ENCODE measurements around the gene NOMO2. TPM values are rescaled to one million over a fixed set of nuclear protein-coding genes. Genes with fewer than 3 reads are reported as not detected.
"Not testable (repeated sequence)": the region's sequence is repeated elsewhere in the genome, so short reads cannot be mapped to it uniquely, and the experiment has no call there.

The NOMO2 gene
- total RNA-seq, 2 donors from 2014 or later, result 223 to 229 TPM

DNA sequence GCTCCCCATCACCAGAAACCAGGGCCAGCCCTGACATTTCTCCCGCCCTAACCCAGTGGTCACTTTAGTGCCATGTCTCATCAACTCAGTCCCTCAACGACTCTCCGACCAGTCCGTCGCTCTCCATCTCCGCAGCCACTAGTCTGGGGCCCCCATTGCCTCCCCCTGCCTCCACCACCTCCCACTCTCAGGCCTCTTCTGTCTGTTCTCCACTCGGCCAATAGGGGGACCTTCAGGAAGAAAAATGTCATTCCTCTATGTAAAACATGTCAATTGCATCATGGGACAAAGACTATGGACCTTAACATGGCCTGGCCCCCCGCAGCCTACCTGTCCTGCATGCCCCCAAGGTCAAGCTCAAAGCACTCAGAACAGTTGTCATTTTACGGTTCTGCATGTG, 39.3 kb downstream of the NOMO2 start:
- not testable (repeated sequence) for H3K4me3 ChIP-seq; DNase-seq (ENCODE audit: low spot score); H3K27ac ChIP-seq; H3K27me3 ChIP-seq; H3K4me1 ChIP-seq; H3K36me3 ChIP-seq; H3K9me3 ChIP-seq

- not testable (repeated sequence) for H3K27ac ChIP-seq; H3K4me1 ChIP-seq; H3K36me3 ChIP-seq; H3K27me3 ChIP-seq; H3K4me3 ChIP-seq; H3K9me3 ChIP-seq; DNase-seq (ENCODE audit: low spot score)
These were observed 40.3 kb downstream of the NOMO2 start for GRCh38 chr16:18521445-18522181.

GRCh38 chr16:18518536-18519283, 43.2 kb downstream of the NOMO2 start:
- not testable (repeated sequence) for H3K27me3 ChIP-seq; H3K4me3 ChIP-seq; H3K27ac ChIP-seq; DNase-seq (ENCODE audit: low spot score); H3K36me3 ChIP-seq; H3K4me1 ChIP-seq; H3K9me3 ChIP-seq

DNA sequence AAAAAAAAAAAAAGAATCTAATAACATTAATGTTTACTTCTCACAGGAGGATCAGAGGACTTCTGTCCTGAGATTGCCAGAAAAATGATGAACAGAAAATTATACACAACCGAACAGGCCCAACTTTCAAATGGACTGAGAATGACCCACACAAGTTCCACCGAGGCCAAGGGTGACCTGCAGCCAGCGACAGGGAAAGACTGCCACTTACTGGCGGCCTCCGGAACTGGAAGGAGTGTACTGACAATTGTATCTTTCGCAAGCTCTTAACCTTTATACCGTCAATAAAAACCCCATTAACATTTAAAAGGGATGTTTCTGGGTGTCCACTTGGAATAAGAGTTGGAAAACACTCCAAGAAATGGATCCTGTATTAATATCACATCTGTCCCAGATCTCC, 63.5 kb downstream of the NOMO2 start:
- DNase-seq (ENCODE audit: low spot score); H3K4me1 ChIP-seq; H3K9me3 ChIP-seq; H3K27ac ChIP-seq; H3K27me3 ChIP-seq; H3K4me3 ChIP-seq; H3K36me3 ChIP-seq: not testable (repeated sequence)

- not testable (repeated sequence) for H3K36me3 ChIP-seq; H3K27ac ChIP-seq; H3K4me1 ChIP-seq; DNase-seq (ENCODE audit: low spot score); H3K9me3 ChIP-seq; H3K4me3 ChIP-seq; H3K27me3 ChIP-seq
These were observed 64.9 kb downstream of the NOMO2 start for GRCh38 chr16:18497032-18497431.

GRCh38 chr16:18492118-18492897, 69.6 kb downstream of the NOMO2 start:
- H3K27ac ChIP-seq; H3K27me3 ChIP-seq; H3K4me3 ChIP-seq; DNase-seq (ENCODE audit: low spot score); H3K9me3 ChIP-seq; H3K36me3 ChIP-seq; H3K4me1 ChIP-seq: not testable (repeated sequence)

GRCh38 chr16:18436025-18436424, 125.9 kb downstream of the NOMO2 start:
- not testable (repeated sequence) for DNase-seq (ENCODE audit: low spot score); H3K4me1 ChIP-seq; H3K9me3 ChIP-seq; H3K27me3 ChIP-seq; H3K27ac ChIP-seq; H3K4me3 ChIP-seq; H3K36me3 ChIP-seq

- DNase-seq (ENCODE audit: low spot score); H3K9me3 ChIP-seq; H3K27me3 ChIP-seq; H3K4me3 ChIP-seq; H3K36me3 ChIP-seq; H3K4me1 ChIP-seq; H3K27ac ChIP-seq: not testable (repeated sequence)
These were observed 146.1 kb downstream of the NOMO2 start for GRCh38 chr16:18415827-18416226.

DNA sequence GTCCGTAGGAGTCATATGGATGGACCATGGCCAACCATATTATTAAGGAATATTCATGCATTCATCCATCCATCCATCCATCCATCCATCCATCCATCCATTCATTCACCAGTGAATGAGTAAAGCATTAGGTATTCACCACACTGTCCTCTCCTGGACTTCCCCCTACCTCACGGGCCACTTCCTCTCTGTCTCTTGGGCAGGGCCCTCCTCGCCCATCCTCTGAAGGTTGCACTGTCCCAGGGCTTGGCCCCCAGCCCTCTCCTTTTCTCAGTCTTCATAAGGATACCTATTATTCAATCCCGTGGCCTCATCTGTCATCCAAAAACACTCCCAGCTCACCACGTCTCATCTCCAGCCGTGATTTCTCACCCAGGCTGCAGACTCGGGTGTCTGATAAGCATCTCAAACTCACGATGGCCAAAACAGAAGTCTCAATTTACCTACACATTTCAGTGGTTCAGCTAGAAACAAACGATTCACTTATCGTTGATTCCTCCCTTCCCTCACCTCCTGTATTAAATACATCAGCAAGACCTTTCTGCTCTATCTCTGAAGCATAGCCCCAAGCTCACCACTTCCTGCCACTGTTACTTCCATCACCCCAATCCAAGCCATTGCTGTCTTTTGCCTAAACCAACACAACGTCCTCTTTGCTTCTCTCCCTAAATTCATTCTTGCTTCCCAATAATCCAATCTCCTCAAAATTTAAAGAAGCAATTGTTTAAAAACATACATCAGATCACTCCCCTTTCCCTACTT, 152.2 kb downstream of the NOMO2 start:
- DNase-seq (ENCODE audit: low spot score); H3K27ac ChIP-seq; H3K4me1 ChIP-seq; H3K4me3 ChIP-seq; H3K9me3 ChIP-seq; H3K27me3 ChIP-seq; H3K36me3 ChIP-seq: not testable (repeated sequence)

- not testable (repeated sequence) for H3K27me3 ChIP-seq; H3K4me1 ChIP-seq; H3K27ac ChIP-seq; H3K4me3 ChIP-seq; H3K36me3 ChIP-seq; DNase-seq (ENCODE audit: low spot score); H3K9me3 ChIP-seq
These were observed 159.8 kb downstream of the NOMO2 start for GRCh38 chr16:18401851-18402657.

GRCh38 chr16:18401159-18401558, 160.7 kb downstream of the NOMO2 start:
- peak overlapping the region; percentile 51 to 52 for H3K4me3 ChIP-seq
- H3K9me3 ChIP-seq, H3K4me1 ChIP-seq, H3K36me3 ChIP-seq, H3K27me3 ChIP-seq, H3K27ac ChIP-seq: not testable (repeated sequence)
- DNase-seq (ENCODE audit: low spot score), result peak; percentile 61

DNA sequence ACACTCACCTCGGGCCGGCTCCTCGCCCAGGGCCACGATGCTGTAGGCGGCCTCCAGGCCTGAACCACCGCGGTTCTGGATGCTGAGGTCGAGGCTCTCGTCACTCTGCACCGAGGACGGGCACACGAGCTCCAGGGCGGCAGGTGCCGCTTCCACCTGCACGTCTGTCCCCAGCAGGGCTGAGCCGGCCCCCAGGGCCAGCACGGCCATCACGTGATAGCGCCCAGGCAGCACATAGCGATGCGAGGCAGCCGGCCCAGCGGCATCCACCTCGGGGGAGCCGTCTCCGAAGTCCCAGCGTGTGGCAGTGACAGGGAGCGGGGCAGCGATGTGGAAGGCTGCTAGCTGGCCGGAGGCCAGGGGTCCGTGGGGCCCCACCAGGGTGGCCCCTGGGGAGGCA, 167.5 kb downstream of the NOMO2 start:
- H3K4me3 ChIP-seq; H3K9me3 ChIP-seq; H3K27me3 ChIP-seq; H3K36me3 ChIP-seq; H3K4me1 ChIP-seq; DNase-seq (ENCODE audit: low spot score); H3K27ac ChIP-seq: not testable (repeated sequence)

DNA sequence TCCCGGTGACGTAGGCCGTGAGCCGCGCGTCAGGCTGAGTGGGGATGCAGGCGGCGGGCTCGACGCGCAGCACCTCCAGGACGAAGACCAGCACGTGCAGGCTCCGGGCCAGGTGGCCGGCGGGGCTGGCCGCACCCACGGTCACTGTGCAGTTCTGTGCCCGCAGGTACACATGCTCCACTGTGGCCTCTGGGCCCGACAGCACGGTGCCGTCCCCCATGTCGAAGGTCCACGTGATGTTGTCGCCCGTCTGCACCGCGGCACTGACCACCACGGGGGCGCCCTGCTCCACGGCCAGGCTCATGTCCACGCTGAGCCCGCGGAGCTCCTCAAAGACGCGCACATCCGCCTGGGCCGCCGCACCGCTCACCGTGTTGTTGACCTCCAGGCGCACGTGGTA, 174.1 kb downstream of the NOMO2 start:
- not testable (repeated sequence) for H3K9me3 ChIP-seq; H3K36me3 ChIP-seq; H3K4me3 ChIP-seq; DNase-seq (ENCODE audit: low spot score); H3K4me1 ChIP-seq; H3K27me3 ChIP-seq; H3K27ac ChIP-seq

GRCh38 chr16:18386517-18386916, 175.4 kb downstream of the NOMO2 start:
- not testable (repeated sequence) for H3K4me1 ChIP-seq; H3K27ac ChIP-seq; H3K36me3 ChIP-seq; DNase-seq (ENCODE audit: low spot score); H3K27me3 ChIP-seq; H3K9me3 ChIP-seq; H3K4me3 ChIP-seq
